HCT116 (cell line): ENCODE results near the gene COLEC11. TPM values are rescaled to one million over a fixed set of nuclear protein-coding genes. Genes with fewer than 3 reads are reported as not detected.

ENCODE experiments used
- ATAC-seq: fragments of 200-7000 bp; cut with Tn5 transposase; 2 replicates; pipeline ENCODE4 v1.9.1; 2020; ENCODE audit warnings: mild to moderate bottlenecking, moderate library complexity
- BruUV-seq: library from RNA; stranded (reverse); fragments of 400-500 nt; replicated peaks from 2 replicates; lab custom pipeline; 2021; lab: Mats Ljungman, UMichigan
- CTCF ChIA-PET: fragments of 300-600 bp; sonication (Branson Sonifier 250); formaldehyde crosslinking; loops from one replicate; lab custom pipeline; 2021; ENCODE audit warnings: antibody characterized with exemption; lab: Charles Lee
- POLR2A ChIA-PET: fragments of 300-600, 350-600 bp; sonication (Branson Sonifier 250); formaldehyde crosslinking; loops from one replicate; lab custom pipeline; 2021; ENCODE audit warnings: antibody characterized with exemption; lab: Charles Lee
- RAD21 ChIA-PET, 2 experiments: fragments of 300-600 bp; sonication (Branson Sonifier 250); formaldehyde crosslinking; loops; one replicate each; lab custom pipeline; 2023; ENCODE audit warnings: low total read pairs in 2 of 2; ENCODE audit not compliant: uncharacterized antibody in 2 of 2, unreplicated experiment in 2 of 2, low non-redundant PET in 1 of 2; lab: Charles Lee
- DNase-seq: peaks from one replicate; pipeline ENCODE4 v3.0.0-alpha.2; 2010; ENCODE audit warnings: low read depth, low spot score
- H2AFZ ChIP-seq: fragments of 200-600 bp; shearing (Covaris generic), sonication (generic); 2 replicates; pipeline ENCODE4 v1.6.1; 2017; ENCODE audit warnings: low read depth, mixed run types, mixed read lengths, antibody characterized with exemption, low read length; ENCODE audit not compliant: poor library complexity, severe bottlenecking
- H3K27ac ChIP-seq: 2 replicates; pipeline ENCODE4 v1.5.1; 2012; ENCODE audit warnings: low read depth, low read length
- H3K27me3 ChIP-seq: fragments of 200-600 bp; sonication (generic); 2 replicates; pipeline ENCODE4 v1.6.1; 2016; ENCODE audit warnings: mixed run types, low read length, mixed read lengths; ENCODE audit not compliant: insufficient read depth
- H3K36me3 ChIP-seq, 2 experiments: fragments of 200-500 bp in 1 of 2; fragments of 200-600 bp in 1 of 2; sonication (Bioruptor generic) in 1 of 2; sonication (generic) in 1 of 2; 2 replicates each; pipeline versions ENCODE4 v1.5.1 to v1.6.1; 2014 to 2016; ENCODE audit warnings: low read length in 2 of 2, inconsistent platforms in 1 of 2, mixed read lengths in 1 of 2, mixed run types in 1 of 2; ENCODE audit not compliant: insufficient read depth in 2 of 2, control insufficient read depth in 1 of 2
- H3K4me1 ChIP-seq, 2 experiments: fragments of 200-600 bp in 1 of 2; sonication (generic) in 1 of 2; 2 replicates each; pipeline versions ENCODE4 v1.5.1 to v1.6.1; 2012 to 2017; ENCODE audit warnings: low read length in 2 of 2, inconsistent platforms in 1 of 2, mild to moderate bottlenecking in 1 of 2, mixed read lengths in 1 of 2, mixed run types in 1 of 2, moderate library complexity in 1 of 2; ENCODE audit not compliant: insufficient read depth in 2 of 2, control insufficient read depth in 1 of 2
- H3K4me2 ChIP-seq: fragments of 200-600 bp; sonication (generic); 2 replicates; pipeline ENCODE4 v1.6.1; 2017; ENCODE audit warnings: mixed run types, low read length, mixed read lengths
- H3K4me3 ChIP-seq, 2 experiments: fragments of 200-600 bp in 1 of 2; sonication (generic) in 1 of 2; replicated peaks in 1 of 2; 2 replicates each; pipeline ENCODE4 v1.5.1; 2011 to 2016; ENCODE audit warnings: low read length in 2 of 2, control low read depth in 1 of 2, low read depth in 1 of 2, mild to moderate bottlenecking in 1 of 2, mixed read lengths in 1 of 2, mixed run types in 1 of 2
- H3K79me2 ChIP-seq: fragments of 200-600 bp; sonication (generic); 2 replicates; pipeline ENCODE4 v1.6.1; 2017; ENCODE audit warnings: mild to moderate bottlenecking, mixed run types, low read length, moderate library complexity, mixed read lengths; ENCODE audit not compliant: insufficient read depth
- H3K9ac ChIP-seq: fragments of 200-600 bp; sonication (generic); 2 replicates; pipeline ENCODE4 v1.6.1; 2016; ENCODE audit warnings: low read length, mixed read lengths
- H3K9me2 ChIP-seq: fragments of 200-600 bp; sonication (generic), shearing (Covaris generic); 2 replicates; pipeline ENCODE4 v1.6.1; 2017; ENCODE audit warnings: mixed run types, mild to moderate bottlenecking, moderate library complexity; ENCODE audit not compliant: insufficient read depth
- H3K9me3 ChIP-seq, 2 experiments: fragments of 200-500 bp in 1 of 2; fragments of 200-600 bp in 1 of 2; sonication (Bioruptor generic) in 1 of 2; sonication (generic) in 1 of 2; 2 replicates each; pipeline ENCODE4 v1.6.1; 2014 to 2017; ENCODE audit warnings: low read length in 2 of 2, mixed read lengths in 2 of 2, inconsistent platforms in 1 of 2, low read depth in 1 of 2, mild to moderate bottlenecking in 1 of 2, mixed run types in 1 of 2, moderate library complexity in 1 of 2; ENCODE audit not compliant: control insufficient read depth in 1 of 2, insufficient read depth in 1 of 2
- H4K20me1 ChIP-seq: fragments of 200-600 bp; sonication (generic), shearing (Covaris generic); 2 replicates; pipeline ENCODE4 v1.6.1; 2017; ENCODE audit warnings: mixed run types, mild to moderate bottlenecking, moderate library complexity; ENCODE audit not compliant: insufficient read depth
- ELF1 ChIP-seq: IDR thresholded peaks from 2 replicates; pipeline ENCODE4 v1.6.1; 2012; ENCODE audit warnings: low read depth, borderline replicate concordance
- JUND ChIP-seq: IDR thresholded peaks from 2 replicates; pipeline ENCODE4 v1.6.1; 2012
- POLR2AphosphoS5 ChIP-seq: IDR thresholded peaks from 2 replicates; pipeline ENCODE4 v1.6.1; 2011; ENCODE audit warnings: mild to moderate bottlenecking, low read depth, low read length, moderate library complexity
- SRF ChIP-seq: IDR thresholded peaks from 2 replicates; pipeline ENCODE4 v1.6.1; 2012; ENCODE audit warnings: low read depth
- TCF7L2 ChIP-seq: IDR thresholded peaks from 2 replicates; pipeline ENCODE4 v1.7.0; 2011; ENCODE audit warnings: borderline replicate concordance, inconsistent platforms; ENCODE audit not compliant: insufficient read depth, insufficient read length; ENCODE audit errors: extremely low read depth
- ZNF274 ChIP-seq: fragments of 200-500 bp; sonication (Bioruptor generic); IDR thresholded peaks from 2 replicates; pipeline ENCODE4 v1.6.1; 2014; ENCODE audit warnings: mild to moderate bottlenecking, low read depth, low read length, inconsistent platforms
- intact Hi-C: fragments of 100-400 bp; cut with micrococcal nuclease; formaldehyde crosslinking; loops from 2 replicates; pipeline ENCODE4 v1.10.0; 2022
- total RNA-seq: library from RNA; stranded (reverse); gene quantifications from one replicate; pipeline ENCODE4 v1.2.1, GENCODE V29; 2021; ENCODE audit not compliant: unreplicated experiment
- TF ChIP-seq, protein P1 (sequence below): IDR thresholded peaks from 2 replicates; pipeline ENCODE4 v1.6.1; 2012
- TF ChIP-seq, protein P2 (sequence below): IDR thresholded peaks from 2 replicates; pipeline ENCODE4 v1.6.1; 2012; ENCODE audit warnings: low read depth
- TF ChIP-seq, protein P3 (sequence below): IDR thresholded peaks from 2 replicates; pipeline ENCODE4 v1.6.1; 2012

COLEC11 gene
- total RNA-seq, 1 experiment from 2014 or later: 0.15 TPM

DNA sequence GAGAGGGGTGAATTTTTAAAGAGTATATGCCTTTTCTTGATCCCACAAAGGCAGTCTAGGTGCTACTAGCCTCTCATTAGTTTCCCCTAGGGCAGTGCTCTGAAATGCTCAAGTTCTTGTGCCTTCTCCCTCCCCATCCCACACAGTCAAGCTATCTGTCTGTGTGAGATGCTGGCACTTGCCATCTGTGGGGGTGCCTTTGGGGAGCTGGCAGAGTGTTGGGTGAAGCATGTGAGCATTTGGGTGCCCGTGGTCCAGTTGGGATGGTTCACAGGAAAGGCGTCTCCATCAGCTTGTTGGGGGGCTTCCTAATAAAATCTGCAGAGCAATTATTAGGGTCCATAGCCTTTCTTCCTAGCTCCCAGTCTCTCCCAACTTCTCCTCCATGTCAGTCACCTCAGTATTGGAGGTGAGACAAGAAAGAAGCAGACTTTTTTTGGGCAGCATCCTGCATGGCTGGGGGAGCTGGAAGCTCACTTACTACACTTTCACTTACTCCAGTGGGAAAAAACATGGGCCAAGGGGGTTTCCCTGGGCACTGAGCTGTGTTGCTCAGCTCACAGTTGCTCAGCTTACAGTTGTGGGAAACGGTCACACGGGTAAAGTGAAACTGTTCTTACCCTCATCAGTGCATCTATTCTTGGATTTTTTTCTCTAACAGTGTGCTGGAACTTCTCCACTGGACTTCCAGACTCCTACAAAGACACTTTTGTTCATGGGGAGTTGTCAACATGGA lies 29.3 kb downstream of the COLEC11 start:
- H3K27ac ChIP-seq: no peak overlapping the region
- no TSS peak for BruUV-seq
- H3K4me1 ChIP-seq: peaks cover 0 to 6% of the 10 kb centered on the region in 2 experiments; a peak in 2 of 4 replicates
- RAD21 ChIA-PET: no interaction called here
- ATAC-seq (no peak), DNase-seq (no peak)
- no peaks in the 10 kb centered on the region for H3K9me3 ChIP-seq
- no peak overlapping the region for H3K4me3 ChIP-seq
- no peaks in the 10 kb centered on the region for H3K36me3 ChIP-seq
- no peak overlapping the region for H3K4me2 ChIP-seq
- H3K79me2 ChIP-seq: no peaks in the 10 kb centered on the region
- no peaks in the 10 kb centered on the region for H4K20me1 ChIP-seq
- no peaks in the 10 kb centered on the region for H3K27me3 ChIP-seq
- H3K9ac ChIP-seq: no peak overlapping the region
- intact Hi-C loops: no loop called here
- no peak overlapping the region for H2AFZ ChIP-seq
- POLR2A ChIA-PET: no interaction called here
- no peaks in the 10 kb centered on the region for H3K9me2 ChIP-seq
- CTCF ChIA-PET: no interaction called here
- no peak for TF ChIP-seq TCF7L2
- TF ChIP-seq, protein P1, sequence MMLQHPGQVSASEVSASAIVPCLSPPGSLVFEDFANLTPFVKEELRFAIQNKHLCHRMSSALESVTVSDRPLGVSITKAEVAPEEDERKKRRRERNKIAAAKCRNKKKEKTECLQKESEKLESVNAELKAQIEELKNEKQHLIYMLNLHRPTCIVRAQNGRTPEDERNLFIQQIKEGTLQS: no peak
- TF ChIP-seq POLR2AphosphoS5: no peak
- no peak for TF ChIP-seq JUND
- TF ChIP-seq, protein P2, sequence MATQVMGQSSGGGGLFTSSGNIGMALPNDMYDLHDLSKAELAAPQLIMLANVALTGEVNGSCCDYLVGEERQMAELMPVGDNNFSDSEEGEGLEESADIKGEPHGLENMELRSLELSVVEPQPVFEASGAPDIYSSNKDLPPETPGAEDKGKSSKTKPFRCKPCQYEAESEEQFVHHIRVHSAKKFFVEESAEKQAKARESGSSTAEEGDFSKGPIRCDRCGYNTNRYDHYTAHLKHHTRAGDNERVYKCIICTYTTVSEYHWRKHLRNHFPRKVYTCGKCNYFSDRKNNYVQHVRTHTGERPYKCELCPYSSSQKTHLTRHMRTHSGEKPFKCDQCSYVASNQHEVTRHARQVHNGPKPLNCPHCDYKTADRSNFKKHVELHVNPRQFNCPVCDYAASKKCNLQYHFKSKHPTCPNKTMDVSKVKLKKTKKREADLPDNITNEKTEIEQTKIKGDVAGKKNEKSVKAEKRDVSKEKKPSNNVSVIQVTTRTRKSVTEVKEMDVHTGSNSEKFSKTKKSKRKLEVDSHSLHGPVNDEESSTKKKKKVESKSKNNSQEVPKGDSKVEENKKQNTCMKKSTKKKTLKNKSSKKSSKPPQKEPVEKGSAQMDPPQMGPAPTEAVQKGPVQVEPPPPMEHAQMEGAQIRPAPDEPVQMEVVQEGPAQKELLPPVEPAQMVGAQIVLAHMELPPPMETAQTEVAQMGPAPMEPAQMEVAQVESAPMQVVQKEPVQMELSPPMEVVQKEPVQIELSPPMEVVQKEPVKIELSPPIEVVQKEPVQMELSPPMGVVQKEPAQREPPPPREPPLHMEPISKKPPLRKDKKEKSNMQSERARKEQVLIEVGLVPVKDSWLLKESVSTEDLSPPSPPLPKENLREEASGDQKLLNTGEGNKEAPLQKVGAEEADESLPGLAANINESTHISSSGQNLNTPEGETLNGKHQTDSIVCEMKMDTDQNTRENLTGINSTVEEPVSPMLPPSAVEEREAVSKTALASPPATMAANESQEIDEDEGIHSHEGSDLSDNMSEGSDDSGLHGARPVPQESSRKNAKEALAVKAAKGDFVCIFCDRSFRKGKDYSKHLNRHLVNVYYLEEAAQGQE: no peak
- TF ChIP-seq ZNF274: no peak
- TF ChIP-seq, protein P3, sequence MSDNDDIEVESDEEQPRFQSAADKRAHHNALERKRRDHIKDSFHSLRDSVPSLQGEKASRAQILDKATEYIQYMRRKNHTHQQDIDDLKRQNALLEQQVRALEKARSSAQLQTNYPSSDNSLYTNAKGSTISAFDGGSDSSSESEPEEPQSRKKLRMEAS: no peak
- TF ChIP-seq SRF: no peak
- no peak for TF ChIP-seq ELF1
